M059J (cell line): ENCODE data around the gene OR2AJ1. TPM values are rescaled to one million over a fixed set of nuclear protein-coding genes. Genes with fewer than 3 reads are reported as not detected.

Source experiments
- DNase-seq: peaks from one replicate; pipeline ENCODE4 v3.0.0-alpha.2; 2012; ENCODE audit warnings: low read depth
- total RNA-seq: library from RNA; depleted of rRNA; stranded (reverse); fragments of >200 nt; shearing (Covaris generic); gene quantifications from 2 replicates; pipeline ENCODE4 v1.2.3, GENCODE V29; 2014; rRNA removed

OR2AJ1 gene
- total RNA-seq, 1 experiment from 2014 or later = not detected

- no peak for DNase-seq
These were observed 37.1 kb downstream of the OR2AJ1 start for GRCh38 chr1:247961791-247962190.

DNA sequence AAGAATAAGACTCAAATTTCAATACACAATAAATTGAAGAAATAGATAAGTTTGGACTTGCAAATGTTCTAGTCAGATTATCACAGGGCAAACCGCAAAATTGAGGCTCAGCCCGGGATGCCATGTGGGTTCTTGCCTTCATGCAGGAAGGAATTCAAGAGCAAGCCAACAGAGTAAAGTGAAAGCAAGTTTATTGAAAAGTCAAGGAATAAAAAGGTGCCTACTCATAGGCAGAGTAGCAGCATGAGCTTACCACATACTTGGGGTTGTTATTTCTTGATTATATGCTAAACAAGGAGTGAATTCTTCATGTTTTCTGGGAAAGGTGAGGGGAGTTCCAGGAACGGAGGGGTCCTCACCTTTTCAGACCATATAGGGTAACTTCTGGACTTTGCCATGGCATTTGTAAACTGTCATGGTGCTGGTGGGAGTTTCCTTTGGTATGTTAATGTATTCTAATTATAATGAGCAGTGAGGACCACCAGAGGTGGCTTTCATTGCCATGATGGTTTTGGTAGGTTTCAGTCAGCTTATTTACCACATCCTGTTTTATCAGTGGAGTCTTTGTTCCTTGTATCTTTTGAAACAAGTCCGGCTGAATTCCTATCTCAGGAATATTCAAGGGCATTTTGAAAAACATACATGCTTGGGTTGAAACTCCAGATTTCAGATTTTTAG lies 38.4 kb downstream of the OR2AJ1 start:
- DNase-seq = peak; percentile 2

GRCh38 chr1:247964933-247965332 lies 40.2 kb downstream of the OR2AJ1 start, which contains the start of gene OR2AK2:
Gene OR2AK2, plus strand, starts transcription at chr1:247965233. Its CDS starts 144 bp downstream, at chr1:247965377.
- no peak for DNase-seq

DNA sequence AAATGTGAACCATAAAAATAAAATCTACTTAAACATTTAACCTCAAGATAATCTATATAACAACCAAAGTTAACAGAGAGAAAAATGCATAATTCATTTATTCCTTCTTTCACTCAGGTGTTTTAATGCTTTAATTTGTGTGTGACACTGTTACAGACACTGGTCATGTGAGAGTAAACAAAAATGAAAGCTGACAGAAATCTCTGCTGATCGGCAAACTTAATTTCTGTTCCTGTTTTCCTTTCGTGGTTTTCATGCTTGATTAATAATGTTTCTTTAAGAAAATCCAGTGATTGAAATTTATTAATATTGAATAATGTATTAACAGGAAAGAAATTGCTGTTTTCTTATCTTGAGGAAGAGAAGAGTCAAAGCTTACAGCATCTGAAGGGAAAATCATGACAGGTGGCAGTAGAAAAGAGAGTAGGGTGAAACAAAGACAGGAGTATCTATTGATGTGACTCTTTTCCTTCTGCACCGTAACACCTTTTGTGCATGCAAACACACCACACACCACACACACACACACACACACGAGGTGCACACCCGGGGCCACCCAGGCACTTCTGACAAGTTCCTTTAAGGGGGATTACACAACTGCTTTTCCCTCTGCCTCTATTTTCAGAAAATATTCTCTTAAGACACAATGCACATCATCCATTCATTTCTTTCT lies 42.0 kb downstream of the OR2AJ1 start:
- DNase-seq = no peak

Other genes starting within 250 kb of the OR2AJ1 start
- gene OR13G1, start 245.2 kb upstream of the OR2AJ1 start, total RNA-seq = not detected in 2 replicates
- not detected in 2 replicates for gene OR6F1, start 208.2 kb upstream of the OR2AJ1 start, total RNA-seq
- not detected in 2 replicates for gene OR14K1, start 186.3 kb upstream of the OR2AJ1 start, total RNA-seq
- not detected in 2 replicates for gene OR14A2, start 176.7 kb upstream of the OR2AJ1 start, total RNA-seq
- not detected in 2 replicates for gene OR1C1, start 164.3 kb upstream of the OR2AJ1 start, total RNA-seq
- not detected in 2 replicates for gene OR14A16, start 100.8 kb upstream of the OR2AJ1 start, total RNA-seq
- gene OR11L1, start 83.0 kb upstream of the OR2AJ1 start, total RNA-seq = not detected in 2 replicates
- not detected in 2 replicates for gene TRIM58, start 67.7 kb upstream of the OR2AJ1 start, total RNA-seq
- not detected in 2 replicates for gene OR2W3, start 29.3 kb upstream of the OR2AJ1 start, total RNA-seq
- not detected in 2 replicates for gene OR2T8, start 4.6 kb upstream of the OR2AJ1 start, total RNA-seq
- gene OR2L8, start 24.0 kb downstream of the OR2AJ1 start, total RNA-seq = not detected in 2 replicates
- not detected in 2 replicates for gene OR2AK2, start 40.3 kb downstream of the OR2AJ1 start, total RNA-seq
- gene OR2L5, start 88.8 kb downstream of the OR2AJ1 start, total RNA-seq = not detected in 2 replicates
- not detected in 2 replicates for gene OR2L2, start 105.2 kb downstream of the OR2AJ1 start, total RNA-seq
- gene OR2L3, start 121.9 kb downstream of the OR2AJ1 start, total RNA-seq = not detected in 2 replicates
- not detected in 2 replicates for gene OR2L13, start 170.3 kb downstream of the OR2AJ1 start, total RNA-seq
- gene OR2M5, start 220.3 kb downstream of the OR2AJ1 start, total RNA-seq = not detected in 2 replicates
- not detected in 2 replicates for gene OR2M2, start 249.9 kb downstream of the OR2AJ1 start, total RNA-seq